GM21619 (cell line): ENCODE results near the gene FBXO22.

Source experiments
- ATAC-seq: cut with Tn5 transposase; IDR thresholded peaks from one replicate; pipeline ENCODE4 v1.9.1; 2021; ENCODE audit not compliant: unreplicated experiment

FBXO22 gene

DNA sequence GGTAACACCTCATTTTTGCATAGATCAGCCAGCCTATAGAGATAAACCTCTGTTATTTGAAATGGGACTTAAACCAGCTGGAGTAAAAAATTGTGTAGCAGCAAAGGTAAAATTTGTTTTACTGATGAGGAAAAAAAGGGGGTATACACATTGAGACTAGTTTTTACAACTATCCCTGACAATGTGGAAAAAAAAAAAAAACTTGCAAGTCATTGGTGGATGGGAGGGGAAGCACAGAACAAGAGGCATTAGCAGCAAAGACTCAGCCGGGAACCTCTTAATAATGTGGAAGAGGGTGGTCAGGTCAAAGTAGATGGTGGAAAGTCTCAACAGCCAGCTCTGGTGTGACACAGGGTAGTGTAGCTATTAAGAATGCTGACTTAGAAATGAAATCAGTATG is 14.5 kb downstream of the FBXO22 start:
- ATAC-seq: no peak

- no peak for ATAC-seq
Observed at GRCh38 chr15:75920079-75920478, 16.4 kb downstream of the FBXO22 start.

- no peak for ATAC-seq
Observed at GRCh38 chr15:75921732-75922703, 18.3 kb downstream of the FBXO22 start.

DNA sequence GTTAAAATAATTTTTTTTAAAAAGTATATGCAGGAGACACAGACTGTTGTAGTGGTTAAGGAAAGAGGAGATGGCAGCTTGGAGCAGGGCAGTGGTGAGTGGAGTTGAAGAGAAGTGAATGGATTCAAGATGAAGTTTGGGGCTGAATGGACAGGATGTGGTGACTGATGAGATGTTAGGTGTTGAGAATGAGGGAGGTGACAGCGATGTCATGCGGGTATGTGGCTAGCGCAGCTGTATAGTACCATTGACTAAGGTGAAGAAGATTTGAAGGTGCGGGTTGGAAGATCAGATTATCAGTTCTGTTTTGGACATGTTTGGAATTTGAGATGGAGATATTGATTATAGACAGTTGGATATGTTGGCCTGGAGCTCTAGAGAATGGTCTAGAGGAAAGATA is 20.1 kb downstream of the FBXO22 start:
- no peak for ATAC-seq

GRCh38 chr15:75924576-75924975 is 20.9 kb downstream of the FBXO22 start:
- ATAC-seq: no peak

DNA sequence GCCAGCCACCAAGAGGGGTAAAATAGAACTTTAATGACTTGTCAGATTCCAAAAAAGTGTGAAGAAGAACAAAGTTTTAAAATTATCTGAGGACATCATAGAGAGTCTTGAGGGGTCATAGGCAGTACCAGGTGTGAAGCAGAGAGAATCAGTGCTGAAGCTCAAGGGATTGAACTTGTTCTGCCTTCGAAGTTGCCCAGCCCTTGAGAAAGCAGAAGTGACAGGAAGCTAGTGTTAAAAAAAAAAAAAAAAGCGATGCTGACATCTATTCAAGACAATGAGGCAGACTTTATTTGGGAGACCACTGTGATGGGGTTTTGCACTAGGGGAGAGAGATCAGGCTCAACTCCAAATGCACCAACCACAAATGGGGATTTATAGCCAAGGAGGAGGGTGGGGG is 21.8 kb downstream of the FBXO22 start:
- no peak for ATAC-seq

- ATAC-seq: no peak
Observed at GRCh38 chr15:75926931-75927330, 23.3 kb downstream of the FBXO22 start.

- ATAC-seq: no peak
Observed at GRCh38 chr15:75927601-75928000, 23.9 kb downstream of the FBXO22 start.

GRCh38 chr15:75928680-75929608 is 25.3 kb downstream of the FBXO22 start:
- no peak for ATAC-seq

- ATAC-seq: no peak
Observed at GRCh38 chr15:75929799-75930565, 26.3 kb downstream of the FBXO22 start.

DNA sequence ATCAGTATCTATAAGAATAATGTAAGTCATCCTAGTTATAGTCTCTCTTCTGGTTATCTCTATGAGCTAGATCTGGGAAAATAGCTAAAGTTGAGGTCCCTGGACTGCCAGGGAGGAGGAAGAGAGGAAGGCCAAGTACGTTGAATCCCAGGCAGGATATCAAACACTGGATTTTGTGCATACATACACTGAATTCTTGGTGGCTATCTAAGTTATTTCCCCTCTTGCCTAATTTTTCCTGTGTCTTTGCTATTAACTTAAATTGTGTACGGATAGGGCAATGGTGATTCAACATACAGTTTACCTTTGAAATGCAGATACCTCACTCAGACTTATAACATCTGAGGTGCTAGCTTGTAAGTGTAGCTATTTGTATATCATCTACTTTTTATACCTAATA is 27.2 kb downstream of the FBXO22 start:
- no peak for ATAC-seq

DNA sequence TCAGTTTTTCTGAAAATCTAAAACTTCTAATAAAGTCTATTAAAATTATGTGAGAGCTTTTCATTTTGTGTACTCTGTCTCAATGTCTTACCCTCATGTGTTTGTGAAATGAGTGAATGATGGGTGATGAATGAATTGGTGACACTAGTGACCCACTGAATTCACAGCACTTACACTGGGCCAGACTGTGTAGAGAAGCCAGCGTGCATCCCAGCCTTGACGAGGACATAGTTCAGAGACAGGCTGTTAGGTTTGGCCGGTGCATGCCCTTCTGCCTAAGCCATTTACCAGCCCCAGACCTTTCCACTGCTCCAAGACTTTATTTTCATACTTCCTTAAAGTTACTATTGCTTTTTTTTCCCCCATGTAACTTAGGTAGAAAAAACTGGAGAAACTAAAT is 38.8 kb downstream of the FBXO22 start:
- no peak for ATAC-seq

DNA sequence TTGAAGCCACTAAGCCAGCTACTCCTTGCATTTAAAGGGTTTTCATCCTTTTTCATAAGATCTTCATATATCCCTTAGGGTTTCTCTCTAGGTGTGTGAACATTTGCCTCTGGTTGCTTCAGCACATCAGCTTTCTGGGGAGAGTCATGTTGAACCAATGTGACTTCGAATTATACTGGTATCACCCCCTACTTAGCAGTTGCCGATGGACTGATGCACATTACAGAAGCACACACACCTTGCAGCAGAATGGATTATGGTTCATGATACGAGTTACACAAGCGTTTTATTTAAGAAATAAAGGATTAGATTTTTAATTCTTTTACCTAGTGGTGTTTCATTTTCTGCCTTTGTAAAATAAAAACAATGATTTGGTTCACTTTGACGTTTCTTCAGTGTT is 39.6 kb downstream of the FBXO22 start:
- ATAC-seq: no peak

- ATAC-seq: no peak
Observed at GRCh38 chr15:75943713-75944215, 40.1 kb downstream of the FBXO22 start.

DNA sequence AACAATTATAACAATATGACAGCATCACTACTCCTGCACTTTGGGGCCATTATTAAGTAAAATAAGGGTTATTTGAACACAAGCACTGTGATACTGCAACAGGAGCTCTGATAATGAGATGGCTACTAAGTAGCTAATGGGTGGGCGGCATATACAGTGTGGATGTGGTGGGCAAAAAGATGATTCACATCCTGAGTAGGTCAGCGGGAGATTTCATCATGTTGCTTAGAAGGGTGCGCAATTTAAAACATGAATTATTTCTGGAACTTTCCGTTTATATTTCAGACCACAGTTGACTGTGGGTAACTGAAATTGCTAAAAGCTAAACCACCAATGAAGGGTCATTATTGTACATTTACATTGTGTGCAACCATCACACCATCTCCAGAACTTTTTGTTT is 42.3 kb downstream of the FBXO22 start:
- no peak for ATAC-seq

- no peak for ATAC-seq
Observed at GRCh38 chr15:75947092-75947491, 43.4 kb downstream of the FBXO22 start.

GRCh38 chr15:75948761-75949296 is 45.2 kb downstream of the FBXO22 start:
- ATAC-seq: no peak

GRCh38 chr15:75952525-75952924 is 48.8 kb downstream of the FBXO22 start:
- ATAC-seq: no peak

- no peak for ATAC-seq
Observed at GRCh38 chr15:75955720-75956119, 52.0 kb downstream of the FBXO22 start.

DNA sequence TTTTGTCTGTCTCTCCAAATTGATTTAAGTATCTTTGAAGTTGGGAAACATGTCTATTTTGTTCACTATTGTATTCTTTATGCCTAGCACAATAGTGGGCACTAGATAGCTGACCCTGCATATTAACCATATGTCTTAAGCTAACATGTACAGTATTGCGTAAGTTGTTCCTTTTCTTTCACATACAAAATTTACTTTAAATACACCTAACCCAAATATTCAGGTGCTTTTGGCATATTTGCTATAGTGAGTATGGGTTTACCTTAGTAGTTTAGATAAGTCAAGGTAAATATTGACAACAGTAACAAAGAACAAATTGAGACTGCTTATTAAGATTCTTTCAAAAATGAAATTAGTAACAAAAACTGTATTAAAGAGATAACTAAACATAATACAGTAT is 57.7 kb downstream of the FBXO22 start:
- ATAC-seq: no peak

GRCh38 chr15:75966073-75966472 is 62.4 kb downstream of the FBXO22 start:
- ATAC-seq: no peak
